GM19238 (cell line): Measurements from ENCODE around the gene RASAL1.
"Not testable (repeated sequence)": the region's sequence is repeated elsewhere in the genome, so short reads cannot be mapped to it uniquely, and the experiment has no call there.

Source experiments
- DNase-seq: peaks from one replicate; pipeline ENCODE4 v3.0.0; 2011; ENCODE audit warnings: low spot score; ENCODE audit not compliant: insufficient read length

RASAL1 gene

GRCh38 chr12:113118142-113118541 lies 17.4 kb downstream of the RASAL1 start:
- DNase-seq = no peak

GRCh38 chr12:113117684-113118083 lies 17.9 kb downstream of the RASAL1 start:
- DNase-seq = not testable (repeated sequence)

- no peak for DNase-seq
These were observed 18.7 kb downstream of the RASAL1 start for GRCh38 chr12:113116875-113117274.

- DNase-seq = no peak
These were observed 20.0 kb downstream of the RASAL1 start for GRCh38 chr12:113115455-113116126.

GRCh38 chr12:113114447-113115178 lies 20.9 kb downstream of the RASAL1 start:
- no peak for DNase-seq

GRCh38 chr12:113113397-113113796 lies 22.2 kb downstream of the RASAL1 start:
- DNase-seq = no peak

- no peak for DNase-seq
These were observed 23.3 kb downstream of the RASAL1 start for GRCh38 chr12:113112043-113112899.

- no peak for DNase-seq
These were observed 24.3 kb downstream of the RASAL1 start for GRCh38 chr12:113111247-113111646.

- DNase-seq = no peak
These were observed 25.5 kb downstream of the RASAL1 start for GRCh38 chr12:113109872-113110599.

GRCh38 chr12:113109360-113109759 lies 26.2 kb downstream of the RASAL1 start:
- no peak for DNase-seq

GRCh38 chr12:113108308-113108707 lies 27.3 kb downstream of the RASAL1 start:
- DNase-seq = no peak

GRCh38 chr12:113106361-113106760 lies 29.2 kb downstream of the RASAL1 start:
- DNase-seq = no peak

- no peak for DNase-seq
These were observed 29.8 kb downstream of the RASAL1 start for GRCh38 chr12:113105606-113106271.

- DNase-seq = no peak
These were observed 30.5 kb downstream of the RASAL1 start for GRCh38 chr12:113104953-113105510.

- DNase-seq = no peak
These were observed 31.7 kb downstream of the RASAL1 start for GRCh38 chr12:113103756-113104450.

GRCh38 chr12:113102811-113103210 lies 32.8 kb downstream of the RASAL1 start:
- no peak for DNase-seq

- no peak for DNase-seq
These were observed 33.8 kb downstream of the RASAL1 start for GRCh38 chr12:113101751-113102150.

GRCh38 chr12:113099764-113100163 lies 35.8 kb downstream of the RASAL1 start:
- DNase-seq = no peak

GRCh38 chr12:113099364-113099763 lies 36.2 kb downstream of the RASAL1 start:
- no peak for DNase-seq
